Loucy (cell line): ENCODE results near the gene GPR85.

Experiments
- CTCF ChIP-seq: fragments of 200-600 bp; sonication (generic); conservative IDR thresholded peaks from 2 replicates; pipeline ENCODE4 v1.5.1; 2014; ENCODE audit warnings: mild to moderate bottlenecking, antibody characterized with exemption, low read length
- EZH2phosphoT487 ChIP-seq: fragments of 200-600 bp; IDR thresholded peaks from 2 replicates; pipeline ENCODE4 v1.6.1; 2018; ENCODE audit warnings: antibody characterized with exemption, mild to moderate bottlenecking, moderate library complexity, borderline replicate concordance

GRCh38 chr7:113083816-113084495 lies 2.7 kb downstream of the GPR85 start:
- TF ChIP-seq CTCF (no peak), EZH2phosphoT487 (no peak)
